H1 (cell line): ENCODE results near the gene MELTF. TPM values are rescaled to one million over a fixed set of nuclear protein-coding genes. Genes with fewer than 3 reads are reported as not detected.

Experiments used
- CTCF ChIA-PET: fragments of 300-600 bp; sonication (Branson Sonifier 250); formaldehyde crosslinking; loops from one replicate; lab custom pipeline; 2021; ENCODE audit not compliant: partially characterized antibody; lab: Charles Lee
- POLR2A ChIA-PET: fragments of 300-600 bp; sonication (Branson Sonifier 250); formaldehyde crosslinking; loops from one replicate; lab custom pipeline; 2021; ENCODE audit warnings: inconsistent platforms; ENCODE audit not compliant: partially characterized antibody; lab: Charles Lee
- DNase-seq, 2 experiments: peaks; one replicate each; pipeline versions ENCODE4 v3.0.0 to v3.0.0-alpha.2; 2010 to 2022; ENCODE audit warnings: low spot score in 2 of 2, low read depth in 1 of 2, mixed read lengths in 1 of 2
- FAIRE-seq: peaks from 2 replicates; lab custom pipeline; 2011; peaks lifted over from hg19 to GRCh38; lab: Jason Lieb, UNC
- H2AFZ ChIP-seq: 2 replicates; pipeline ENCODE4 v1.8.1; 2012; ENCODE audit warnings: low read length, inconsistent platforms
- H2AK5ac ChIP-seq: 2 replicates; pipeline ENCODE4 v1.6.1; 2013; ENCODE audit warnings: low read depth, low read length
- H2BK120ac ChIP-seq: replicated peaks from 2 replicates; pipeline ENCODE3; 2013; ENCODE audit warnings: low read depth, low read length, inconsistent platforms
- H2BK12ac ChIP-seq: 2 replicates; pipeline ENCODE4 v1.6.1; 2013; ENCODE audit warnings: low read depth, low read length
- H2BK15ac ChIP-seq: 2 replicates; pipeline ENCODE4 v1.6.1; 2013; ENCODE audit warnings: low read length
- H2BK20ac ChIP-seq: 2 replicates; pipeline ENCODE4 v1.6.1; 2013; ENCODE audit warnings: low read length
- H2BK5ac ChIP-seq: 2 replicates; pipeline ENCODE4 v1.6.1; 2013; ENCODE audit warnings: low read depth, low read length
- H3K14ac ChIP-seq: 2 replicates; pipeline ENCODE4 v1.6.1; 2013; ENCODE audit warnings: inconsistent platforms; ENCODE audit not compliant: insufficient read length
- H3K18ac ChIP-seq: 2 replicates; pipeline ENCODE4 v1.6.1; 2013; ENCODE audit warnings: low read length; ENCODE audit errors: extremely low read depth
- H3K23ac ChIP-seq: 2 replicates; pipeline ENCODE4 v1.6.1; 2013; ENCODE audit warnings: inconsistent platforms; ENCODE audit not compliant: insufficient read length
- H3K23me2 ChIP-seq: 2 replicates; pipeline ENCODE4 v1.6.1; 2013; ENCODE audit warnings: low read depth, low read length
- H3K27ac ChIP-seq: 2 replicates; pipeline ENCODE4 v1.6.1; 2011; ENCODE audit warnings: low read depth, low read length, inconsistent platforms
- H3K27me3 ChIP-seq, 4 experiments: replicated peaks in 1 of 4; 1 replicate in 1 of 4; 2 replicates in 3 of 4; pipeline versions ENCODE4 v1.6.1 to v1.8.1; 2011 to 2013; ENCODE audit warnings: low read length in 3 of 4, mild to moderate bottlenecking in 3 of 4, inconsistent platforms in 2 of 4, mixed read lengths in 2 of 4, moderate library complexity in 1 of 4; ENCODE audit not compliant: control insufficient read depth in 3 of 4, insufficient read depth in 3 of 4; ENCODE audit errors: extremely low read depth in 1 of 4
- H3K36me3 ChIP-seq, 4 experiments: 2 replicates each; pipeline versions ENCODE4 v1.6.1 to v1.8.1; 2011 to 2013; ENCODE audit warnings: mild to moderate bottlenecking in 4 of 4, low read length in 3 of 4, moderate library complexity in 2 of 4, control low read depth in 1 of 4, inconsistent platforms in 1 of 4; ENCODE audit not compliant: insufficient read depth in 4 of 4, control insufficient read depth in 2 of 4
- H3K4ac ChIP-seq: replicated peaks from 2 replicates; pipeline ENCODE3; 2013; ENCODE audit warnings: low read length, low read depth, mixed read lengths, inconsistent platforms; ENCODE audit not compliant: insufficient read length
- H3K4me1 ChIP-seq, 4 experiments: replicated peaks in 1 of 4; 1 replicate in 1 of 4; 2 replicates in 3 of 4; pipeline versions ENCODE4 v1.6.1 to v1.8.1; 2011 to 2013; ENCODE audit warnings: low read length in 3 of 4, inconsistent platforms in 2 of 4, mixed read lengths in 1 of 4; ENCODE audit not compliant: insufficient read depth in 4 of 4, control insufficient read depth in 3 of 4
- H3K4me2 ChIP-seq, 2 experiments: 2 replicates each; pipeline versions ENCODE4 v1.6.1 to v1.8.1; 2011 to 2013; ENCODE audit warnings: low read depth in 2 of 2, low read length in 2 of 2, control low read depth in 1 of 2, inconsistent platforms in 1 of 2, mild to moderate bottlenecking in 1 of 2; ENCODE audit not compliant: insufficient read depth in 1 of 2
- H3K4me3 ChIP-seq, 4 experiments: fragments of 200-600, 300-600 bp in 1 of 4; sonication (generic), shearing (Covaris generic), sonication (Bioruptor Twin) in 1 of 4; 2 replicates each; pipeline versions ENCODE4 v1.5.1 to v1.8.1; 2011 to 2016; ENCODE audit warnings: low read length in 4 of 4, low read depth in 3 of 4, control low read depth in 2 of 4, inconsistent platforms in 2 of 4, mild to moderate bottlenecking in 2 of 4, mixed read lengths in 1 of 4, moderate library complexity in 1 of 4; ENCODE audit not compliant: insufficient read depth in 2 of 4; ENCODE audit errors: extremely low read depth in 1 of 4
- H3K56ac ChIP-seq: replicated peaks from 2 replicates; pipeline ENCODE3; 2013; ENCODE audit warnings: low read depth, mild to moderate bottlenecking, mixed read lengths, low read length, inconsistent platforms; ENCODE audit not compliant: insufficient read length
- H3K79me1 ChIP-seq: 2 replicates; pipeline ENCODE4 v1.6.1; 2013; ENCODE audit warnings: low read depth, low read length, control low read depth
- H3K79me2 ChIP-seq, 2 experiments: 2 replicates each; pipeline versions ENCODE4 v1.6.1 to v1.8.1; 2012 to 2013; ENCODE audit warnings: low read length in 2 of 2, mild to moderate bottlenecking in 2 of 2, inconsistent platforms in 1 of 2; ENCODE audit not compliant: insufficient read depth in 2 of 2, control insufficient read depth in 1 of 2
- H3K9ac ChIP-seq, 4 experiments: replicated peaks in 1 of 4; 1 replicate in 1 of 4; 2 replicates in 3 of 4; pipeline versions ENCODE4 v1.6.1 to v1.8.1; 2011 to 2013; ENCODE audit warnings: low read depth in 3 of 4, low read length in 3 of 4, control low read depth in 2 of 4, mild to moderate bottlenecking in 2 of 4, moderate library complexity in 2 of 4, inconsistent platforms in 1 of 4; ENCODE audit errors: extremely low read depth in 1 of 4
- H3K9me3 ChIP-seq, 2 experiments: 2 replicates each; pipeline versions ENCODE4 v1.6.1 to v1.8.1; 2012 to 2013; ENCODE audit warnings: mild to moderate bottlenecking in 2 of 2, moderate library complexity in 2 of 2, control low read depth in 1 of 2, inconsistent platforms in 1 of 2, low read depth in 1 of 2, low read length in 1 of 2, mixed read lengths in 1 of 2; ENCODE audit not compliant: insufficient read depth in 2 of 2
- H4K20me1 ChIP-seq, 2 experiments: replicated peaks in 1 of 2; 2 replicates each; pipeline versions ENCODE3 to v1.8.1; 2011 to 2013; ENCODE audit warnings: inconsistent platforms in 2 of 2, low read length in 2 of 2, mild to moderate bottlenecking in 1 of 2; ENCODE audit not compliant: insufficient read depth in 2 of 2, control insufficient read depth in 1 of 2
- H4K5ac ChIP-seq: 2 replicates; pipeline ENCODE4 v1.6.1; 2013; ENCODE audit warnings: low read length, low read depth, mixed read lengths, inconsistent platforms; ENCODE audit not compliant: insufficient read length
- H4K8ac ChIP-seq: 2 replicates; pipeline ENCODE4 v1.8.0; 2013; ENCODE audit warnings: mild to moderate bottlenecking, moderate library complexity, low read length, inconsistent platforms; ENCODE audit not compliant: insufficient read depth; ENCODE audit errors: extremely low read depth
- H4K91ac ChIP-seq: replicated peaks from 2 replicates; pipeline ENCODE3; 2013; ENCODE audit warnings: low read length, mixed read lengths, inconsistent platforms; ENCODE audit not compliant: insufficient read length
- ASH2L ChIP-seq: fragments of 200-600, 300-600 bp; sonication (generic); IDR thresholded peaks from one replicate; pipeline ENCODE4 v1.7.1; 2017; ENCODE audit warnings: low read length
- BCL11A ChIP-seq, 2 experiments: IDR thresholded peaks; one replicate each; pipeline ENCODE4 v1.6.1; 2011; ENCODE audit warnings: low read depth in 2 of 2, low read length in 2 of 2, mild to moderate bottlenecking in 2 of 2
- CHD1 ChIP-seq: IDR thresholded peaks from 2 replicates; pipeline ENCODE4 v1.6.1; 2012; ENCODE audit warnings: low read depth, low read length, improper control_type of control experiment
- FOSL1 ChIP-seq: IDR thresholded peaks from 2 replicates; pipeline ENCODE4 v1.6.1; 2011; ENCODE audit warnings: mild to moderate bottlenecking, low read depth, low read length, moderate library complexity; ENCODE audit not compliant: insufficient read depth
- JUND ChIP-seq: IDR thresholded peaks from 2 replicates; pipeline ENCODE4 v1.6.1; 2011; ENCODE audit warnings: mild to moderate bottlenecking, improper control_type of control experiment, low read length
- RAD21 ChIP-seq, 2 experiments: IDR thresholded peaks in 1 of 2; conservative IDR thresholded peaks in 1 of 2; 2 replicates each; pipeline ENCODE4 v1.6.1; 2011; ENCODE audit warnings: low read depth in 2 of 2, low read length in 2 of 2, improper control_type of control experiment in 1 of 2, inconsistent platforms in 1 of 2, mild to moderate bottlenecking in 1 of 2, moderate library complexity in 1 of 2
- whole genome bisulfite sequencing, 2 experiments: shearing (Covaris generic) in 1 of 2; methylation state at CpG; one replicate each; pipeline versions ENCODE4 v1.1.6 to v1.1.7; 2013 to 2015; ENCODE audit warnings: low lambda C conversion rate in 2 of 2, mixed read lengths in 2 of 2, inconsistent platforms in 1 of 2, low coverage in 1 of 2, missing lambda C conversion rate in 1 of 2; ENCODE audit not compliant: insufficient replicate concordance in 2 of 2, insufficient coverage in 1 of 2, insufficient read length in 1 of 2; ENCODE audit errors: extremely low coverage in 1 of 2, missing lambda C conversion rate in 1 of 2; 5-methylcytosine and 5-hydroxymethylcytosine counted together
- polyA plus RNA-seq, 7 experiments: library from polyadenylated mRNA; depleted of rRNA in 3 of 7; stranded (reverse) in 5 of 7; unstranded in 2 of 7; fragments of >200 nt in 5 of 7; fragments of 200-250 nt in 2 of 7; gene quantifications; 1 replicate in 5 of 7; 2 replicates in 1 of 7; 4 replicates in 1 of 7; pipeline versions ENCODE4 v1.2.1 to v1.2.3, GENCODE V29; 2011 to 2013; ENCODE audit warnings: missing spikeins in 2 of 7, mixed read lengths in 2 of 7
- total RNA-seq: library from RNA; stranded (reverse); fragmentation: NEBNext Ultra II Directional; extraction: Animal tissue kit (Norgen Biotek cat#: 25700); gene quantifications from 2 replicates; pipeline ENCODE4 v1.2.1, GENCODE V29; 2021

Gene MELTF
- total and polyA plus RNA-seq, 2 of the 8 experiments (the other 6 are each of a cell fraction or from before 2014, with no cell fraction given) = 1.7 to 3.5 TPM

DNA sequence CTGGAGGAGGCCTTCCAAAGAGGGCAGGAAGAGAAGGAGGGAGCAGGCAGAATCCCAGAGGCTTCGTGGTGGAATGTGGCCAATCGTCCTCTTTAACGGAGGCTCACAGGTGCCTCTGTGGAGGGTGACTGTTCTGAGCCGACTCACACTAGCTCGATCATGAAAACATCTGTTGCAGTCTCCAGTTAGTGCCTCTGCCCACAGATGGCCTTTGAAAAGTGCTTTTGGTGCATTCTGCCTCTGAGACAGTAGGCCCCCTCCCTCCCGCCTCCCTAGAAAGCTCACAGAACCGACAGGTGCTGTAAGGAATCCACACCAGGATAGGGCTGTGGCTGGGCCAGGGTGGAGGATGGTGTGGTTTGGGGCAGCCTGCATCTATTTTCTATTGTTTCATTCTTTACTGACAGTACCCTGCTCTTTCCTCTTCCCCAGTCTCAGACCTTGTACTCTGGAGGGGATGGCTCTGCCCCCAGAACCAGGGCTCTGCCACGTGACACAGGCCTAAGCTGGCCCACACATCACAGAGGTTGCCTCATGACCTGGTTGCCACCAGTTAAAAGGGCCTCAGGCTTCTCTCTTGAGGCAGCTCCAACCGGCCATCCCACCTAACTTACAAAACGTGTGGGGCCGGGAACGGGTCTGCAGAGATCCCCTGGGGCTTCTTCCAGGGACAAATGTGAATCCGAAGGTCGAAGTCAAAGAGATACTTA lies 33.8 kb downstream of the MELTF start:
- no peak overlapping the region for H3K9ac ChIP-seq
- no peak overlapping the region for H3K4me2 ChIP-seq
- H2BK120ac ChIP-seq = no peak overlapping the region
- H2BK12ac ChIP-seq = no peak overlapping the region
- H4K8ac ChIP-seq = no peak overlapping the region
- H3K79me2 ChIP-seq = no peaks in the 10 kb centered on the region
- H2AK5ac ChIP-seq = no peak overlapping the region
- no peak for FAIRE-seq
- H3K9me3 ChIP-seq = no peaks in the 10 kb centered on the region
- H2BK20ac ChIP-seq = no peak overlapping the region
- peaks cover 0 to 4% of the 10 kb centered on the region in 2 experiments for H4K20me1 ChIP-seq
- H4K91ac ChIP-seq = no peak overlapping the region
- no peaks in the 10 kb centered on the region for H3K79me1 ChIP-seq
- H3K36me3 ChIP-seq = no peaks in the 10 kb centered on the region
- H3K4me1 ChIP-seq = peaks cover 0 to 6% (median 2%) of the 10 kb centered on the region in 4 experiments; a peak in 3 of 7 replicates
- no peak overlapping the region for H3K56ac ChIP-seq
- H3K4me3 ChIP-seq = no peak overlapping the region
- CTCF ChIA-PET = interaction anchor here (1.2 to 1.4 kb wide), 5 partner anchors 8 to 30 kb away, joined by 3 to 6 read pairs (median 3); no protein-coding TSS in a partner anchor
- no peak overlapping the region for H2BK5ac ChIP-seq
- no peak overlapping the region for H2AFZ ChIP-seq
- no peaks in the 10 kb centered on the region for H3K27me3 ChIP-seq
- H3K14ac ChIP-seq = no peak overlapping the region
- H3K4ac ChIP-seq = no peak overlapping the region
- WGBS, 2 experiments = 86% methylated on average over 14 of the region's 14 CpGs; no CpG with 5 or more reads in 1 of the 2 experiments
- H2BK15ac ChIP-seq = no peak overlapping the region
- no peak overlapping the region for H4K5ac ChIP-seq
- no peak for DNase-seq
- H3K27ac ChIP-seq = no peak overlapping the region
- H3K23ac ChIP-seq = no peak overlapping the region
- TF ChIP-seq ASH2L (no peak), BCL11A (IDR thresholded peaks at IDR 0.05; ENCODE audit: low read depth in 2 of 2, low read length in 2 of 2) (no peak), FOSL1 (no peak), RAD21 (IDR thresholded peaks at IDR 0.05 in 1 of 2, conservative IDR thresholded peaks at IDR 0.05 in 1 of 2; ENCODE audit: low read depth in 2 of 2, low read length in 2 of 2) (no peak), JUND (no peak), CHD1 (no peak)
- peaks cover 5% of the 10 kb centered on the region; the same call in 1 of the 2 replicates for H3K23me2 ChIP-seq
- no peak overlapping the region; the same call in 1 of the 2 replicates for H3K18ac ChIP-seq
- POLR2A ChIA-PET = no interaction called here
